Stimulated activated CD4-positive, alpha-beta T cell treated with anti-CD3 and anti-CD28 coated beads, Interleukin-15, amount 100 ng/mL, for 24 hours (primary cell): ENCODE data around the gene ACTR3.

Source experiments
- DNase-seq: peaks from one replicate; pipeline ENCODE4 v3.0.0-alpha.2; 2020

The ACTR3 gene

GRCh38 chr2:114006460-114006859 is 116.6 kb downstream of the ACTR3 start:
- DNase-seq: no peak

- no peak for DNase-seq
Observed at GRCh38 chr2:114007436-114007835, 117.5 kb downstream of the ACTR3 start.

GRCh38 chr2:114008720-114009119 is 118.8 kb downstream of the ACTR3 start:
- no peak for DNase-seq

GRCh38 chr2:114009205-114009944 is 119.5 kb downstream of the ACTR3 start:
- no peak for DNase-seq

- DNase-seq: no peak
Observed at GRCh38 chr2:114010001-114010400, 120.1 kb downstream of the ACTR3 start.

- no peak for DNase-seq
Observed at GRCh38 chr2:114011713-114012112, 121.8 kb downstream of the ACTR3 start.
